Measurements from ENCODE around the gene KRT81. TPM values are rescaled to one million over a fixed set of nuclear protein-coding genes. Genes with fewer than 3 reads are reported as not detected.

KRT81 gene
- total RNA-seq, 1 donor from 2014 or later = not detected

- Histone ChIP-seq H3K36me3 (no peaks in the 10 kb centered on the region), H3K27ac (no peak overlapping the region), H3K4me3 (no peak overlapping the region), H3K4me1 (peaks cover 5 to 15% of the 10 kb centered on the region in 2 donors), H3K27me3 (no peaks in the 10 kb centered on the region), H3K9me3 (no peaks in the 10 kb centered on the region)
- TF ChIP-seq CTCF (IDR thresholded peaks at IDR 0.05) = no peak
- intact Hi-C loops (cut with DNase I) = loop anchor here (5.0 kb wide), 1 partner anchor 332 kb away; the partner anchor contains the start of gene ACVR1B
- peak in 1 of 2 donors; percentile 27 for DNase-seq (ENCODE audit: low spot score in 2 of 2)
These were observed 6.7 kb downstream of the KRT81 start for GRCh38 chr12:52284562-52285171.

- peak; percentile 39 to 94 for DNase-seq (ENCODE audit: low spot score in 2 of 2)
- peak overlapping the region; percentile 81 to 94 for H3K27ac ChIP-seq
These were observed 10.4 kb downstream of the KRT81 start for GRCh38 chr12:52280796-52281560.

GRCh38 chr12:52280319-52280795 lies 11.0 kb downstream of the KRT81 start:
- Histone ChIP-seq H3K4me3 (no peak overlapping the region), H3K9me3 (no peaks in the 10 kb centered on the region), H3K27me3 (no peaks in the 10 kb centered on the region), H3K36me3 (no peaks in the 10 kb centered on the region), H3K27ac (peak overlapping the region; percentile 81 to 94), H3K4me1 (peaks cover 7 to 28% of the 10 kb centered on the region in 2 donors)
- intact Hi-C loops (cut with DNase I) = loop anchor here (1.0 to 5.0 kb wide), 3 partner anchors 46 to 328 kb away; partner anchors contain the start of gene ACVR1B
- TF ChIP-seq CTCF (IDR thresholded peaks at IDR 0.05) = no peak
- peak; percentile 44 to 91 for DNase-seq (ENCODE audit: low spot score in 2 of 2)

More at GRCh38 chr12:52280796-52281560, 10.4 kb downstream of the KRT81 start:
- no peaks in the 10 kb centered on the region for H3K9me3 ChIP-seq
- intact Hi-C loops (cut with DNase I) = loop anchor here (1.0 to 5.0 kb wide), 3 partner anchors 46 to 329 kb away; partner anchors contain the start of gene ACVR1B
- H3K27me3 ChIP-seq = no peaks in the 10 kb centered on the region
- peaks cover 7 to 28% of the 10 kb centered on the region in 2 donors for H3K4me1 ChIP-seq
- TF ChIP-seq CTCF (IDR thresholded peaks at IDR 0.05) = no peak
- H3K4me3 ChIP-seq = no peak overlapping the region
- H3K36me3 ChIP-seq = no peaks in the 10 kb centered on the region

GRCh38 chr12:52279422-52280318 lies 11.7 kb downstream of the KRT81 start:
- Histone ChIP-seq H3K4me3 (no peak overlapping the region), H3K9me3 (no peaks in the 10 kb centered on the region), H3K27ac (peak overlapping the region; percentile 81 to 94), H3K4me1 (peaks cover 7 to 28% of the 10 kb centered on the region in 2 donors), H3K36me3 (no peaks in the 10 kb centered on the region), H3K27me3 (no peaks in the 10 kb centered on the region)
- intact Hi-C loops (cut with DNase I) = loop anchor here (1.0 to 5.0 kb wide), 6 partner anchors 31 to 327 kb away; partner anchors contain the start of gene ACVR1B
- DNase-seq (ENCODE audit: low spot score in 2 of 2) = peak in 1 of 2 donors; percentile 55
- no peak for TF ChIP-seq CTCF (IDR thresholded peaks at IDR 0.05)
